GM12874 (cell line): ENCODE measurements around the gene LRP5.

Experiments
- TF ChIP-seq, protein P1 (sequence below): IDR thresholded peaks from 2 replicates; pipeline ENCODE4 v1.5.1; 2011; ENCODE audit warnings: low read depth, mild to moderate bottlenecking, control low read depth, low read length, moderate library complexity; ENCODE audit not compliant: insufficient read depth

The LRP5 gene

DNA sequence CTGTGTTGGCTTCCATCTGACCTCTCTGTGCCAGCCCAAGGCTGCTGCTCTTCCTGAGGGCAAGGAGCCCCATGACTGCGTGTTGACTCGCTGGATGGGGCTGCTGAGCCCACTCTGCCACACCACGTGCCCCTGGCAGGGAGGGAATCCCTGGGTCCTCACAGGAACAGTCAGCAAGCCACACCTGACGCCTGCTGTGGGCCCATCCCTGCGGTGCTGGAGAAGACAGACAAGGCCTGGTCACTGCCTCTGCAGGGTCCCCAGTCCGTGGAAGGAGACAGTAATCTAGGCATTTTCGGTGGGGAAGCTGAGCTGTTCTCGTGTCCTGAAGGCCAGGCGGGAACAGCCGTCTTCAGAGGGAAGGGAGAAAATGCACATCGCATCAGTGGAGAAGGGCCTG, 137.6 kb downstream of the LRP5 start:
- TF ChIP-seq, protein P1, sequence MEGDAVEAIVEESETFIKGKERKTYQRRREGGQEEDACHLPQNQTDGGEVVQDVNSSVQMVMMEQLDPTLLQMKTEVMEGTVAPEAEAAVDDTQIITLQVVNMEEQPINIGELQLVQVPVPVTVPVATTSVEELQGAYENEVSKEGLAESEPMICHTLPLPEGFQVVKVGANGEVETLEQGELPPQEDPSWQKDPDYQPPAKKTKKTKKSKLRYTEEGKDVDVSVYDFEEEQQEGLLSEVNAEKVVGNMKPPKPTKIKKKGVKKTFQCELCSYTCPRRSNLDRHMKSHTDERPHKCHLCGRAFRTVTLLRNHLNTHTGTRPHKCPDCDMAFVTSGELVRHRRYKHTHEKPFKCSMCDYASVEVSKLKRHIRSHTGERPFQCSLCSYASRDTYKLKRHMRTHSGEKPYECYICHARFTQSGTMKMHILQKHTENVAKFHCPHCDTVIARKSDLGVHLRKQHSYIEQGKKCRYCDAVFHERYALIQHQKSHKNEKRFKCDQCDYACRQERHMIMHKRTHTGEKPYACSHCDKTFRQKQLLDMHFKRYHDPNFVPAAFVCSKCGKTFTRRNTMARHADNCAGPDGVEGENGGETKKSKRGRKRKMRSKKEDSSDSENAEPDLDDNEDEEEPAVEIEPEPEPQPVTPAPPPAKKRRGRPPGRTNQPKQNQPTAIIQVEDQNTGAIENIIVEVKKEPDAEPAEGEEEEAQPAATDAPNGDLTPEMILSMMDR, result no peak

DNA sequence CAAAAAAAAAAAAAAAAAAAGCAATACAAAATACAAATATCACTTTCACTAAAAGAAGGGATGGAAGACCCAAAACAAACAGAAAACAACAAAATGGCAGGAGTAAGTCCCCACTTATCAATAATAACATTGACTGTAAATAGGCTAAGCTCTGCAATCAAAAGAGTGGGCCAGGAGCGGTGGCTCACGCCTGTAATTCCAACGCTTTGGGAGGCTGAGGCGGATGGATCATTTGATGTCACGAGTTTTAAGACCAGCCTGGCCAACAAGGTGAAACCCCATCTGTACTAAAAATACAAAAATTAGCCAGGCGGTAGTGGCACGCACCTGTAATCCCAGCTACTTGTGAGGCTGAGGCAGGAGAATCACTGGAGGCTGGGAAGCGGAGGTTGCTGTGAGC, 138.3 kb downstream of the LRP5 start:
- TF ChIP-seq, protein P1, result no peak

DNA sequence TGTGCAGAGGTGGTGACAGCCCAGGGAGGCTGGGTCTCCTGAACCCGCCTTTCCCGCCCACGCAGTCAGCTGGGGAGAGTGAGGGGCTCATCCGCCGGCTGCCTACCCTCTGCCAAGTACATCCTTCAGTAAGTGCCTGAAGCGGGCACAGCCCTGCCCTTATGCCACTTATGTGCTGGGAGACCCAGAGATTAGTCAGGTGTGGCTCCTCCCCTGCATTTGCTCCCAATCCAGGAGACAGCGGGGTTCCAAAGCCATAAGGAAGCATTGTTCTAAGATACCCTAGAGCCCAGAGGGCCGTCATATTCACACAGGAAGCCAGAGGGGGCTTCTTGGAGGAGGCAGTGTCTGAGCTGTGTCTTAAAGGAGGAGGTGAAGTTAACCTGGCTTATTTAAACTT, 142.4 kb downstream of the LRP5 start:
- TF ChIP-seq, protein P1, result no peak

DNA sequence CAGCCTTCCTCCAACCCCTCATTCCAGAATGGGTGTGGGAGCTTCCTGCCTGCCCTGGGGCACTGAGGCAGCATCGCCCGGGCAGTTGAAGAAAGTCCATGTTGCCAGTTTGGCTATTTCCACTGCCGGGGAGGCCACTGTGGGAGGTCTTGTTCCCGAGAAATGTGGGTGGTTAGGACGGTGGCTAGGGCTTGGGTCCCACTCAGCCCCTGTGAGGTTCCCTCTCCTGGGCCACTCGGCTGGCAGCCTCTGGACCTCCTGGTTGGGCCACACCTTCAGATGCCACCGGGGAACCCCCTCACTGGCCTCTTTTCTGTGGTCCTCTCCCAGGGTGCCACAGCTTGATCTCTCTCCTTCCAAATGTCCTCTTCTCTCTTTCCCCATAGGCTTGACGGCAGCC, 143.1 kb downstream of the LRP5 start:
- TF ChIP-seq, protein P1, result no peak

DNA sequence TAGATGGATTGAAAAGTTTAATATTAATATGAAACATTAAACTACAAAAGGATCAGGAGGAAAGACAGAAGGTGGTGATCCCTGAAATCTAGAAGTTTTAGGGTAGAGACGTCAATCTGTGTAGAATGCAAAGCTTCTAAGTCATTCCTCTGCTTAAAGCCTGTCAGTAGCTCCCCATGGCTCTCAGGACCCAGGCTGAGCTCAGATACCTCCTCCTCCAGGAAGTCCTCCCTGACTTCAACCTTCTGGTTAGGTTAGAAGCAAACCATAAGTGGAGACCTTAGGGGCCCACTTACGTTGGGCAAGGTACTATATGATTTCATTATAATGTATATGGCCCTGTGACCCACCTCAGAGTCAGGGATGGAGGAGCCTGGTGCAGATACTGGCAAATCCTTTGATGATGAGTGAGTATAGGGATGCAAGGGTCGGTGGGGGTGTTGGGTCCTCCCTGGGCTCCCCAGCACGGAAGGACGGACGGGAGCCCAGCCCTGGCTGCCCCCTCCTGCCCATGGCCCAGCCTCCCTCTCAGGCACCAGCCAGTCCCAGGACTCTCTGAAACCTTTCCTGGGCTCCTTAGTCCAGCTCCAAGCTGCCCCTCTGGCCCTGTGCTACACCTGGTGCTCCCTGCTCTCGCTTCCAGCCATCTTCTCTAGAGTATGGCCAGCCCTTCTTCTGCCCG, 145.0 kb downstream of the LRP5 start:
- TF ChIP-seq, protein P1, result no peak

DNA sequence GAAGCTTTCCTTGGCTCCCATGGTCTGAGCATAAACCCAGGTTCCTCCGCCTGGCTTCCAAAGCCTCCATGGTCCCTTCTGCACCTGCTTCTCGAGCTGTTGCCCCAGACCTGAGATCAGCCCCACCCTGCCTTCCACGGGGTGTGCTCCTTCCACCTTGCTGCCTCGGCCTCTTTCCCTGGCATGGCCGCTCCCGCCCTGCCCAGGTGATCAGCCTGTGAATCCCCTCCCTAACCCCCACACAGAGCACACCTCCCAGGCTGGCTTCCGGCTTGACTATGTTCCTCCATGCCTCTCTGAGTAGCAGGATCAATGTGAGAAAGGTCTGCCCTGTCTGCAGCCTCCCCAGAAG, 145.5 kb downstream of the LRP5 start:
- TF ChIP-seq, protein P1, result no peak

DNA sequence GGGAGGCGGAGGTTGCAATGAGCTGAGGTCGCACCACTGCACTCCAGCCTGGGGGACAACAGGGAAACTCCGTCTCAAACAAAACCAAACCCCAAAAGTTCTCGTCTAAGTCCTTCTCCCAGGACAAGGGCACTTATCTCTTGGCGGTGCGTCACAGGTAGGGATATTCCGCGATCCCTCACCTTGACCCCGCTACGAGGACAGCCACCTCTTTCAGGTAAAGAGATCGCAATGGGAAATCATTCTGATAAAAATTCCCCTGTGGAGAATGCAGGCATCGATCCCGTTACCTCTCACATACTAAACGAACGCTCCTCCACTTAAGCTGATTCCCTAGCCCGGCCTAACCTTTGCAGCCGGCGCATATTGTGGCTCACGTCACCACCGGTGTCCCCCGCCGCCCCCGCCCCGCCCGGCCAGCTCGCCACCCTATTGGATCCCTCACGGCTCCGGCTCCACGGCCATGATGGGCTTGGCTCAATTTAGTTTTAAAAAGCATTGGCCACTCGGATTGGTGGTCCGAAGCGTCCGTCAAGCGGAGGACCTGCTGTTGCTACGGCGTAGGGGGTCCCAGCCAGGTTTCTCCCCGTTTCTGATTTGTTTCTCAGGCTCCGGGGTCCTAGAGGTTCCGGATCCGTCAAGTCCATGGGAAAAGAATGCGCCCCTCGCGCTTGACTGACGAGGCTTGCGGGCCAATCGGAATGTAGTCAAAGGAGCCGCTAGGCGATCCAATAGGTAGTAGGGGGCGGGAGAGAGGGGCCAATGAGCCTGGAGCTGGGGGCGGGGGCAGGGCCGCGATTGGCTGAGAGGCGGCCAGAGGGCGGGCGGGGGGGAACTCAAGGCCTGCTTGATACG, 147.7 kb downstream of the LRP5 start:
- TF ChIP-seq, protein P1, result no peak
